K562 (cell line): ENCODE measurements around the gene CARD14. TPM values are rescaled to one million over a fixed set of nuclear protein-coding genes. Genes with fewer than 3 reads are reported as not detected.

Experiments used
- ATAC-seq: fragments of 200-7000 bp; cut with Tn5 transposase; 3 replicates; pipeline ENCODE4 v1.9.1; 2020; ENCODE audit warnings: moderate library complexity
- BruUV-seq: library from RNA; stranded (reverse); fragments of 400-500 nt; replicated peaks from 2 replicates; lab custom pipeline; 2021; lab: Mats Ljungman, UMichigan
- CTCF ChIA-PET: fragments of 300-600 bp; formaldehyde crosslinking; extraction: SDS; loops from one replicate; lab custom pipeline; 2021; ENCODE audit warnings: low intra/inter-chr PET ratio; lab: Yijun Ruan, JAX
- POLR2A ChIA-PET: fragments of 300-600, 350-650 bp; sonication (Branson Sonifier 250); formaldehyde crosslinking; extraction: SDS; loops from one replicate; lab custom pipeline; 2021; ENCODE audit warnings: antibody characterized with exemption, inconsistent platforms; lab: Yijun Ruan, JAX
- DNase-seq, 4 experiments: peaks; one replicate each; pipeline versions ENCODE4 v3.0.0 to v3.0.0-alpha.2; 2011 to 2018; ENCODE audit warnings: low spot score in 3 of 4, mixed read lengths in 3 of 4; ENCODE audit errors: extremely low read depth in 1 of 4
- FAIRE-seq: peaks from 2 replicates; lab custom pipeline; 2011; peaks lifted over from hg19 to GRCh38; lab: Jason Lieb, UNC
- H2AFZ ChIP-seq: 2 replicates; pipeline ENCODE4 v1.6.0; 2011; ENCODE audit warnings: low read depth, low read length, control low read depth, inconsistent platforms
- H3K27ac ChIP-seq: fragments of 200-600 bp; 3 replicates; pipeline ENCODE4 v1.8.0; 2011; ENCODE audit warnings: low read depth, mild to moderate bottlenecking, control low read depth, inconsistent platforms, low read length, moderate library complexity, mixed read lengths; ENCODE audit errors: extremely low read depth
- H3K27me3 ChIP-seq, 2 experiments: fragments of 300-600 bp in 1 of 2; 2 replicates in 1 of 2; 3 replicates in 1 of 2; pipeline versions ENCODE4 v1.6.0 to v1.8.0; 2011; ENCODE audit warnings: inconsistent platforms in 2 of 2, low read length in 2 of 2, mild to moderate bottlenecking in 1 of 2, mixed read lengths in 1 of 2, moderate library complexity in 1 of 2; ENCODE audit not compliant: control insufficient read depth in 2 of 2, insufficient read depth in 2 of 2
- H3K36me3 ChIP-seq: fragments of 300-600 bp; 3 replicates; pipeline ENCODE4 v1.8.0; 2011; ENCODE audit warnings: mild to moderate bottlenecking, low read length, inconsistent platforms; ENCODE audit not compliant: control insufficient read depth, insufficient read depth
- H3K4me1 ChIP-seq, 2 experiments: fragments of 200-600 bp in 1 of 2; replicated peaks in 1 of 2; 2 replicates in 1 of 2; 3 replicates in 1 of 2; pipeline versions ENCODE4 v1.5.1 to v1.8.0; 2011; ENCODE audit warnings: inconsistent platforms in 2 of 2, low read length in 2 of 2, mild to moderate bottlenecking in 1 of 2, mixed read lengths in 1 of 2, moderate library complexity in 1 of 2; ENCODE audit not compliant: control insufficient read depth in 2 of 2, insufficient read depth in 2 of 2
- H3K4me2 ChIP-seq: 2 replicates; pipeline ENCODE4 v1.6.1; 2011; ENCODE audit warnings: low read length, control low read depth, inconsistent platforms, mixed read lengths; ENCODE audit not compliant: insufficient read depth
- H3K4me3 ChIP-seq: fragments of 200-600 bp; sonication (generic), shearing (Covaris generic); 2 replicates; pipeline ENCODE4 v1.5.1; 2016; ENCODE audit warnings: control low read depth, inconsistent platforms
- H3K79me2 ChIP-seq: fragments of 200-600 bp; 3 replicates; pipeline ENCODE4 v1.8.0; 2011; ENCODE audit warnings: low read length, inconsistent platforms; ENCODE audit not compliant: control insufficient read depth, insufficient read depth
- H3K9ac ChIP-seq, 2 experiments: 2 replicates each; pipeline versions ENCODE4 v1.6.0 to v1.6.1; 2011; ENCODE audit warnings: low read depth in 2 of 2, low read length in 2 of 2, control low read depth in 1 of 2, inconsistent platforms in 1 of 2, mild to moderate bottlenecking in 1 of 2, mixed read lengths in 1 of 2; ENCODE audit not compliant: insufficient read depth in 1 of 2
- H3K9me1 ChIP-seq: one replicate; pipeline ENCODE4 v1.6.0; 2011; ENCODE audit warnings: inconsistent platforms, mild to moderate bottlenecking, low read length, moderate library complexity; ENCODE audit not compliant: control insufficient read depth, insufficient read depth
- H3K9me3 ChIP-seq: replicated peaks from 2 replicates; pipeline ENCODE4 v1.5.1; 2011; ENCODE audit warnings: low read depth, low read length, inconsistent platforms; ENCODE audit not compliant: control insufficient read depth, insufficient read depth
- H4K20me1 ChIP-seq: replicated peaks from 2 replicates; pipeline ENCODE4 v1.6.1; 2011; ENCODE audit warnings: low read length, inconsistent platforms, mixed read lengths; ENCODE audit not compliant: control insufficient read depth, insufficient read depth
- RBM39 ChIP-seq: fragments of 200-400 bp; formaldehyde crosslinking; optimal IDR thresholded peaks from 2 replicates; pipeline ENCODE3; 2018; ENCODE audit warnings: low read depth, low read length
- TEAD4 ChIP-seq, 2 experiments: sonication (generic) in 1 of 2; formaldehyde crosslinking in 1 of 2; IDR thresholded peaks; 2 replicates each; pipeline versions ENCODE4 v1.6.1 to v1.8.0; 2012 to 2022; ENCODE audit warnings: borderline replicate concordance in 1 of 2, inconsistent platforms in 1 of 2, low read length in 1 of 2, mild to moderate bottlenecking in 1 of 2, missing genetic modification reagents in 1 of 2
- WGBS: fragments of 100-300 bp; shearing (Covaris generic); methylation state at CpG from one replicate; pipeline ENCODE4 v1.1.6; 2016; ENCODE audit warnings: low coverage, mixed read lengths; ENCODE audit not compliant: insufficient coverage; ENCODE audit errors: missing lambda C conversion rate; 5-methylcytosine and 5-hydroxymethylcytosine counted together
- in situ Hi-C: fragments of 300-500 bp; cut with MboI; formaldehyde crosslinking; loops from 4 replicates; pipeline ENCODE4 v1.15.0; 2018; ENCODE audit warnings: inconsistent platforms, mixed read lengths
- intact Hi-C: fragments of 100-400 bp; cut with micrococcal nuclease; formaldehyde crosslinking; loops from 2 replicates; pipeline ENCODE4 v1.14.2; 2022
- polyA plus RNA-seq, 8 experiments: library from polyadenylated mRNA; depleted of rRNA in 4 of 8; stranded (reverse) in 5 of 8; unstranded in 3 of 8; fragments of >200 nt; fragmentation: Nextera tagmentation in 2 of 8; fragmentation: Illumina TruSeq in 1 of 8; extraction: Ambion mirVana in 2 of 8; extraction: Trizol in 1 of 8; gene quantifications; 2 replicates each; pipeline versions ENCODE4 v1.2.1 to v1.2.3, GENCODE V29; 2011 to 2014; ENCODE audit warnings: inconsistent platforms in 1 of 8, missing spikeins in 1 of 8
- total RNA-seq, 7 experiments: library from RNA; depleted of rRNA in 6 of 7; stranded (reverse); fragments of >200 nt in 6 of 7; fragmentation: Illumina TruSeq in 2 of 7; extraction: Trizol in 2 of 7; gene quantifications; 2 replicates each; pipeline versions ENCODE4 v1.2.1 to v1.2.3, GENCODE V29; 2011 to 2021; ENCODE audit warnings: low replicate concordance in 1 of 7
- TF ChIP-seq, protein P1 (sequence below): sonication (generic); formaldehyde crosslinking; IDR thresholded peaks from 2 replicates; pipeline ENCODE4 v1.8.0; 2023; ENCODE audit warnings: mild to moderate bottlenecking, missing genetic modification reagents

CARD14 gene
- total and polyA plus RNA-seq, 9 of the 15 experiments (the other 6 are each of a cell fraction or from before 2014, with no cell fraction given), result not detected

DNA sequence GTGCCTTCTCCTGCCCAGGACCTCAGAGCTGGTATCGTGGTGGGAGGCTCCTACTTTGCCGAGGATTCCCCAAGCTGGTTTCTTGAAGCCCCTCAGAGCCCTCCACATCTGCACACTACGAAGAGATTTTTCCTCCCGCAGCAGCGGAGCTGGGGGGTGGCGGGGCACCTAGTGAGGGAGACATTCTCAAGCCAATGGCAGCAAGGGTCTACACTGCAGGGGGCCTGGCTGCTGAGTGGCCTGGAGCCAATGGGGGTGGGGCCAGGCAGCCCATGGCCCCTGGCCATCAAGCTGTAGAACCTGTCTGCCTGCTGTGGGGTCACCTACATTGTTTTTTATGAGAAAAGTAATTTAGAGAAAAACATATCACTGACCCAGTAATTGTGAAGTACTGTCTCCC is 55.4 kb downstream of the CARD14 start (continued):
- TF ChIP-seq TEAD4 (IDR thresholded peaks at IDR 0.05; ENCODE audit: low read length) (no peak), TEAD4 (CRISPR knock-in tag; IDR thresholded peaks at IDR 0.05; ENCODE audit: borderline replicate concordance) (no peak)

DNA sequence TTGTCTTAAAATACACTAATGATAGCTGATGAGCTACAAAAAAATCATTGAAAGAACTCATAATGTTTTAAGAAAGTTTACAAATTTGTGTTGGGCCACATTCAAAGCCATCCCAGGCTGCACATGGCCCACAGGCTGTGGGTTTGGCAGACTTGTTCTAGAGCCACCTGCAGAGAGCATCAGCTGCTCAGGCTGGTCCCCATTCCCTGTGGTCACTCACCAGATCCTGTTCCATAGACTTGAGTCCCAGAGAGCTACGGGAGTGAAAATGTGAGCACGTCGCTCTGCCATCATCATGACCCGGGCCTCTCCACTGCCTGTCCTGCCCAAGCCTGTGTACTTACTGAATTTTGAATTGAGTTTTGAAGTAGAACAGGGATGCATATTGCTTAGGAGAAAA is 57.3 kb downstream of the CARD14 start:
- no peak overlapping the region for H2AFZ ChIP-seq
- in situ Hi-C loops, result no loop called here
- no peaks in the 10 kb centered on the region for H3K9me3 ChIP-seq
- DNase-seq (no peak), FAIRE-seq (no peak), ATAC-seq (no peak)
- WGBS, result 65% methylated on average over 4 of the region's 4 CpGs
- no TSS peak for BruUV-seq
- H3K4me3 ChIP-seq, result no peak overlapping the region
- no peak overlapping the region for H3K27ac ChIP-seq
- no peaks in the 10 kb centered on the region for H4K20me1 ChIP-seq
- intact Hi-C loops, result no loop called here
- no peaks in the 10 kb centered on the region for H3K79me2 ChIP-seq
- TF ChIP-seq RBM39, result no peak
- TF ChIP-seq, protein P1, sequence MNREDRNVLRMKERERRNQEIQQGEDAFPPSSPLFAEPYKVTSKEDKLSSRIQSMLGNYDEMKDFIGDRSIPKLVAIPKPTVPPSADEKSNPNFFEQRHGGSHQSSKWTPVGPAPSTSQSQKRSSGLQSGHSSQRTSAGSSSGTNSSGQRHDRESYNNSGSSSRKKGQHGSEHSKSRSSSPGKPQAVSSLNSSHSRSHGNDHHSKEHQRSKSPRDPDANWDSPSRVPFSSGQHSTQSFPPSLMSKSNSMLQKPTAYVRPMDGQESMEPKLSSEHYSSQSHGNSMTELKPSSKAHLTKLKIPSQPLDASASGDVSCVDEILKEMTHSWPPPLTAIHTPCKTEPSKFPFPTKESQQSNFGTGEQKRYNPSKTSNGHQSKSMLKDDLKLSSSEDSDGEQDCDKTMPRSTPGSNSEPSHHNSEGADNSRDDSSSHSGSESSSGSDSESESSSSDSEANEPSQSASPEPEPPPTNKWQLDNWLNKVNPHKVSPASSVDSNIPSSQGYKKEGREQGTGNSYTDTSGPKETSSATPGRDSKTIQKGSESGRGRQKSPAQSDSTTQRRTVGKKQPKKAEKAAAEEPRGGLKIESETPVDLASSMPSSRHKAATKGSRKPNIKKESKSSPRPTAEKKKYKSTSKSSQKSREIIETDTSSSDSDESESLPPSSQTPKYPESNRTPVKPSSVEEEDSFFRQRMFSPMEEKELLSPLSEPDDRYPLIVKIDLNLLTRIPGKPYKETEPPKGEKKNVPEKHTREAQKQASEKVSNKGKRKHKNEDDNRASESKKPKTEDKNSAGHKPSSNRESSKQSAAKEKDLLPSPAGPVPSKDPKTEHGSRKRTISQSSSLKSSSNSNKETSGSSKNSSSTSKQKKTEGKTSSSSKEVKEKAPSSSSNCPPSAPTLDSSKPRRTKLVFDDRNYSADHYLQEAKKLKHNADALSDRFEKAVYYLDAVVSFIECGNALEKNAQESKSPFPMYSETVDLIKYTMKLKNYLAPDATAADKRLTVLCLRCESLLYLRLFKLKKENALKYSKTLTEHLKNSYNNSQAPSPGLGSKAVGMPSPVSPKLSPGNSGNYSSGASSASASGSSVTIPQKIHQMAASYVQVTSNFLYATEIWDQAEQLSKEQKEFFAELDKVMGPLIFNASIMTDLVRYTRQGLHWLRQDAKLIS (CRISPR knock-in tag), result no peak
- H3K9me1 ChIP-seq, result no peaks in the 10 kb centered on the region
- H3K9ac ChIP-seq, result no peak overlapping the region
- H3K27me3 ChIP-seq, result no peaks in the 10 kb centered on the region
- ChIA-PET CTCF (no interaction called here), POLR2A (interaction anchor here (0.8 to 2.9 kb wide), 2 partner anchors 8 to 41 kb away, joined by 3 to 9 read pairs; no protein-coding TSS in a partner anchor)
- H3K4me1 ChIP-seq, result peaks cover 0 to 17% of the 10 kb centered on the region in 2 experiments; a peak in 2 of 5 replicates
- H3K4me2 ChIP-seq, result no peak overlapping the region
- no peaks in the 10 kb centered on the region for H3K36me3 ChIP-seq
